GM06990 (cell line): Measurements from ENCODE around the gene GAPDH.

Experiments
- DNase-seq: peaks from one replicate; pipeline ENCODE4 v3.0.0-alpha.2; 2011; ENCODE audit not compliant: insufficient read length; ENCODE audit errors: extremely low read depth
- H3K27me3 ChIP-seq: replicated peaks from 2 replicates; pipeline ENCODE4 v1.6.0; 2011; ENCODE audit warnings: low read length; ENCODE audit not compliant: control insufficient read depth, insufficient read depth
- H3K36me3 ChIP-seq: 2 replicates; pipeline ENCODE4 v1.5.1; 2011; ENCODE audit warnings: low read length; ENCODE audit not compliant: control insufficient read depth, insufficient read depth
- H3K4me3 ChIP-seq: replicated peaks from 2 replicates; pipeline ENCODE4 v1.5.1; 2011; ENCODE audit warnings: low read depth, mild to moderate bottlenecking, control low read depth, low read length
- TF ChIP-seq, protein P1 (sequence below): IDR thresholded peaks from 2 replicates; pipeline ENCODE4 v1.5.1; 2011; ENCODE audit warnings: low read length, control low read depth, mild to moderate bottlenecking, inconsistent platforms; ENCODE audit not compliant: insufficient read depth, poor library complexity, severe bottlenecking

Gene GAPDH

DNA sequence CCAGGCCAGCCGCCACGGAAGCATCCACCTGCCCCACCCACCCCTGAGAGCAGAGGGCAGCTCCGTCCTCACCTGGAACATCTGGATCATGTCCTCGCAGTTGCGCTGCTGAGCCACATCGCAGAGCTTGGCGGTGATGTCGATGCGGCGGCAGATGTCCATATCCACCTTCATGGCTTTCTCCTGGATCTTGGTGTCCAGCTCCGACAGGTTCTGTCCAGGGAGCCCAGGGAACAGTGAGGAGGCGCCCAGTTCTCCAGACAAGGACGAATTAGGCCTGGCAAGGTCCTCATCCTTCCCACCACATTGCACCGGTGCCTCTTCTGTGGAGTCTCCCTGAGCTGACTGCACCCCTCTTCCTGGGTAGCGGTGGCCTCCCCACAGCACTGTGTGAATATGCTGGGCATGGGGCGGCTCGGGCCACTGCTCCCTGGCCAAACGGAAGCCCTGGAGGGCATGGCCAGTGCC is 15.4 kb downstream of the GAPDH start:
- no peak overlapping the region for H3K4me3 ChIP-seq
- TF ChIP-seq, protein P1, sequence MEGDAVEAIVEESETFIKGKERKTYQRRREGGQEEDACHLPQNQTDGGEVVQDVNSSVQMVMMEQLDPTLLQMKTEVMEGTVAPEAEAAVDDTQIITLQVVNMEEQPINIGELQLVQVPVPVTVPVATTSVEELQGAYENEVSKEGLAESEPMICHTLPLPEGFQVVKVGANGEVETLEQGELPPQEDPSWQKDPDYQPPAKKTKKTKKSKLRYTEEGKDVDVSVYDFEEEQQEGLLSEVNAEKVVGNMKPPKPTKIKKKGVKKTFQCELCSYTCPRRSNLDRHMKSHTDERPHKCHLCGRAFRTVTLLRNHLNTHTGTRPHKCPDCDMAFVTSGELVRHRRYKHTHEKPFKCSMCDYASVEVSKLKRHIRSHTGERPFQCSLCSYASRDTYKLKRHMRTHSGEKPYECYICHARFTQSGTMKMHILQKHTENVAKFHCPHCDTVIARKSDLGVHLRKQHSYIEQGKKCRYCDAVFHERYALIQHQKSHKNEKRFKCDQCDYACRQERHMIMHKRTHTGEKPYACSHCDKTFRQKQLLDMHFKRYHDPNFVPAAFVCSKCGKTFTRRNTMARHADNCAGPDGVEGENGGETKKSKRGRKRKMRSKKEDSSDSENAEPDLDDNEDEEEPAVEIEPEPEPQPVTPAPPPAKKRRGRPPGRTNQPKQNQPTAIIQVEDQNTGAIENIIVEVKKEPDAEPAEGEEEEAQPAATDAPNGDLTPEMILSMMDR = no peak
- DNase-seq = no peak
- H3K36me3 ChIP-seq = peaks cover 39% of the 10 kb centered on the region
- no peaks in the 10 kb centered on the region for H3K27me3 ChIP-seq

DNA sequence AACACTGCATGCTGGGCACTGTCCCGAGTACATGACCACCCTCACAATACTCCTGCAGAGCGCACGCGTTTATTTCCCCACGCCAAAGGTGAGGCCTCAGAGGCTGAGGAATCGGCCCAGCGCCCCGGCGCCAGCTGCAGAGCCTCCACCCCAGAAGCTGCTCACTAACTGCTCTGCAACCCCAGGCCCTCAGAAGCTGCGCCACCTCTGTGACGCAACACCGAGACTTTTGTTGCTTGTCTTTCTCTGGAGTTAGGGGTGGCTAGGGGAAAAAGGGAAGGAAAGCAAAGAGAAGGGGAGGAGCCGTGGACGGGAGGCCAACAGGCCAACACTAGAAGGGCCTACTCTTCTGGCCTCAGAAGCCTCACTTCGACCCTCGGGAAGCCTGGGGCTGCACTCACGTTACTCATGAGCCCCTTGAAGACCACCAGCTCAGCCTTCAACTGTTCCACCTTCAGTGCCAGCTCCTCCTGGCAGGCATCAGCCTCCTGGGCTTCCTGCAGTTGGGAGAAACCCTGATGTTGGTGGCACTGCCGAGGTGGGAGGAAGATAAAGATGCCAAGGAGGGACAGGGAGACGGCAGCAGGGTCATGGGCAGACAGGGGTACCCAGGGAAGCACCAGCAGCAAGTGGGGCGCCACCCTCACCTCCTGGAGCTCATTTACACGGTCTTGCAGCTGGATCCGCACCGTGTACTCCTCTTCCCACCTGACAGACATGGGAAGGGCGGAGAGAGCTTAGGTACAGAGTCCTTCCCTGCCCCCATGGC is 16.2 kb downstream of the GAPDH start:
- no peak overlapping the region for H3K4me3 ChIP-seq
- no peaks in the 10 kb centered on the region for H3K27me3 ChIP-seq
- peaks cover 39% of the 10 kb centered on the region for H3K36me3 ChIP-seq
- no peak for DNase-seq
- TF ChIP-seq, protein P1 = no peak

- TF ChIP-seq, protein P1 = no peak
- Histone ChIP-seq H3K27me3 (no peaks in the 10 kb centered on the region), H3K36me3 (peaks cover 36% of the 10 kb centered on the region), H3K4me3 (no peak overlapping the region)
- no peak for DNase-seq
These were observed 16.7 kb downstream of the GAPDH start for GRCh38 chr12:6551063-6551461.

GRCh38 chr12:6551496-6552139 is 17.3 kb downstream of the GAPDH start:
- DNase-seq = no peak
- no peak overlapping the region for H3K4me3 ChIP-seq
- peaks cover 35% of the 10 kb centered on the region for H3K36me3 ChIP-seq

GRCh38 chr12:6552140-6552551 is 17.8 kb downstream of the GAPDH start:
- Histone ChIP-seq H3K36me3 (peaks cover 35% of the 10 kb centered on the region), H3K27me3 (no peaks in the 10 kb centered on the region), H3K4me3 (no peak overlapping the region)
- no peak for DNase-seq
- TF ChIP-seq, protein P1 = no peak

More at GRCh38 chr12:6551496-6552139, 17.3 kb downstream of the GAPDH start:
- H3K27me3 ChIP-seq = no peaks in the 10 kb centered on the region
- TF ChIP-seq, protein P1 = no peak
